B cell (primary cell): Measurements from ENCODE around the gene KCND2.

Source experiments
- CTCF ChIP-seq: fragments of 200-600 bp; IDR thresholded peaks from one replicate; pipeline ENCODE4 v1.8.0; 2022; ENCODE audit warnings: antibody characterized with exemption, mild to moderate bottlenecking
- EZH2 ChIP-seq: IDR thresholded peaks from 2 replicates; pipeline ENCODE4 v1.6.1; 2012; ENCODE audit warnings: borderline replicate concordance, low read depth, mild to moderate bottlenecking, moderate library complexity, low read length; ENCODE audit not compliant: insufficient read depth, poor library complexity, severe bottlenecking

GRCh38 chr7:120538335-120538734, 265.4 kb downstream of the KCND2 start:
- TF ChIP-seq CTCF (no peak), EZH2 (no peak)
